Right renal pelvis (tissue), 4 donors: Measurements from ENCODE around the gene ELF2. TPM values are rescaled to one million over a fixed set of nuclear protein-coding genes. Genes with fewer than 3 reads are reported as not detected.
"Not testable (repeated sequence)": the region's sequence is repeated elsewhere in the genome, so short reads cannot be mapped to it uniquely, and the experiment has no call there.

Experiments
- DNase-seq, 4 donors: peaks; one replicate each; pipeline ENCODE4 v3.0.0-alpha.2; 2013; ENCODE audit warnings: low read depth in 4 of 4, low spot score in 3 of 4, missing footprints in 1 of 4
- polyA plus RNA-seq, 4 donors: library from polyadenylated mRNA; unstranded; fragments of 120-200 nt; gene quantifications; one replicate each; pipeline ENCODE4 v1.2.1, GENCODE V29; 2013; ENCODE audit not compliant: insufficient read length in 4 of 4

The ELF2 gene
- polyA plus RNA-seq, 4 donors: 55.4 to 70.7 (median 69.5) TPM

- DNase-seq: peak; percentile 86 to 95 (median 92)
Measured at GRCh38 chr4:139082750-139083606, 94.0 kb downstream of the ELF2 start.

GRCh38 chr4:139078926-139079325 lies 98.1 kb downstream of the ELF2 start:
- no peak for DNase-seq

- no peak for DNase-seq
Measured at GRCh38 chr4:139077567-139078355, 99.3 kb downstream of the ELF2 start.

GRCh38 chr4:139076016-139076744 lies 100.8 kb downstream of the ELF2 start:
- DNase-seq: no peak

GRCh38 chr4:139060591-139060990 lies 116.4 kb downstream of the ELF2 start:
- no peak for DNase-seq

GRCh38 chr4:139059026-139059425 lies 118.0 kb downstream of the ELF2 start:
- DNase-seq: not testable (repeated sequence)

GRCh38 chr4:139054791-139055505 lies 122.1 kb downstream of the ELF2 start:
- DNase-seq: no peak

GRCh38 chr4:139053909-139054308 lies 123.1 kb downstream of the ELF2 start:
- no peak for DNase-seq

- DNase-seq: no peak
Measured at GRCh38 chr4:139050446-139050845, 126.6 kb downstream of the ELF2 start.

- no peak for DNase-seq
Measured at GRCh38 chr4:139048026-139048425, 129.0 kb downstream of the ELF2 start.

- DNase-seq: no peak
Measured at GRCh38 chr4:139044291-139044690, 132.7 kb downstream of the ELF2 start.

- DNase-seq: no peak
Measured at GRCh38 chr4:139042981-139043460, 134.0 kb downstream of the ELF2 start.

- DNase-seq: no peak
Measured at GRCh38 chr4:139038874-139039443, 138.1 kb downstream of the ELF2 start.

- no peak for DNase-seq
Measured at GRCh38 chr4:139036885-139037284, 140.1 kb downstream of the ELF2 start.

- DNase-seq: no peak
Measured at GRCh38 chr4:139035650-139036049, 141.4 kb downstream of the ELF2 start.

- DNase-seq: peak; percentile 79 to 85 (median 81)
Measured at GRCh38 chr4:139030614-139031235, 146.3 kb downstream of the ELF2 start.

GRCh38 chr4:139029866-139030363 lies 147.1 kb downstream of the ELF2 start:
- not testable (repeated sequence) for DNase-seq

GRCh38 chr4:139028191-139028661 lies 148.8 kb downstream of the ELF2 start:
- DNase-seq: no peak

GRCh38 chr4:139027776-139028175 lies 149.2 kb downstream of the ELF2 start:
- DNase-seq: no peak
